CD14-positive monocyte (primary cell): Measurements from ENCODE around the gene IL15. TPM values are rescaled to one million over a fixed set of nuclear protein-coding genes. Genes with fewer than 3 reads are reported as not detected.

Source experiments
- DNase-seq, 3 donors: peaks; one replicate each; pipeline ENCODE4 v3.0.0-alpha.2; 2011 to 2022
- H2AFZ ChIP-seq: 2 replicates; pipeline ENCODE4 v1.6.0; 2012; ENCODE audit warnings: mild to moderate bottlenecking, low read depth, low read length, inconsistent platforms; ENCODE audit not compliant: insufficient read depth, poor library complexity, severe bottlenecking
- H3K27ac ChIP-seq, 2 donors: 1 replicate in 1 of 2; 2 replicates in 1 of 2; pipeline ENCODE4 v1.5.1; 2012 to 2013; ENCODE audit warnings: low read length in 2 of 2, control low read depth in 1 of 2, inconsistent platforms in 1 of 2, low read depth in 1 of 2, mild to moderate bottlenecking in 1 of 2
- H3K27me3 ChIP-seq, 2 donors: one replicate each; pipeline versions ENCODE4 v1.6.0 to v1.6.1; 2011 to 2013; ENCODE audit warnings: low read length in 2 of 2; ENCODE audit not compliant: control insufficient read depth in 2 of 2, insufficient read depth in 2 of 2
- H3K36me3 ChIP-seq, 2 donors: replicated peaks in 1 of 2; 1 replicate in 1 of 2; 2 replicates in 1 of 2; pipeline versions ENCODE4 v1.5.1 to v1.6.1; 2012 to 2013; ENCODE audit warnings: low read length in 2 of 2, control low read depth in 1 of 2, inconsistent platforms in 1 of 2, mild to moderate bottlenecking in 1 of 2; ENCODE audit not compliant: insufficient read depth in 2 of 2, control insufficient read depth in 1 of 2
- H3K4me1 ChIP-seq, 2 donors: 1 replicate in 1 of 2; 2 replicates in 1 of 2; pipeline versions ENCODE4 v1.5.1 to v1.6.1; 2012 to 2013; ENCODE audit warnings: low read length in 2 of 2, control low read depth in 1 of 2, inconsistent platforms in 1 of 2, mild to moderate bottlenecking in 1 of 2, moderate library complexity in 1 of 2; ENCODE audit not compliant: insufficient read depth in 2 of 2, control insufficient read depth in 1 of 2
- H3K4me2 ChIP-seq: replicated peaks from 2 replicates; pipeline ENCODE3; 2012; ENCODE audit warnings: low read length, moderate library complexity, mild to moderate bottlenecking; ENCODE audit not compliant: poor library complexity, severe bottlenecking; ENCODE audit errors: extremely low read depth
- H3K4me3 ChIP-seq, 3 experiments: fragments of 200-600 bp in 1 of 3; sonication (generic) in 1 of 3; replicated peaks in 1 of 3; 1 replicate in 2 of 3; 2 replicates in 1 of 3; pipeline ENCODE4 v1.5.1; 2011 to 2013; ENCODE audit warnings: low read length in 3 of 3, mild to moderate bottlenecking in 3 of 3, control low read depth in 2 of 3, low read depth in 2 of 3, inconsistent platforms in 1 of 3, moderate library complexity in 1 of 3
- H3K79me2 ChIP-seq: 2 replicates; pipeline ENCODE4 v1.6.0; 2012; ENCODE audit warnings: mild to moderate bottlenecking, control low read depth, inconsistent platforms, low read length, moderate library complexity; ENCODE audit not compliant: insufficient read depth
- H3K9ac ChIP-seq: 2 replicates; pipeline ENCODE4 v1.6.0; 2017; ENCODE audit warnings: low read length, mild to moderate bottlenecking; ENCODE audit not compliant: insufficient read depth, poor library complexity, severe bottlenecking
- H3K9me3 ChIP-seq, 2 donors: replicated peaks in 1 of 2; 1 replicate in 1 of 2; 2 replicates in 1 of 2; pipeline versions ENCODE4 v1.5.1 to v1.6.1; 2012 to 2013; ENCODE audit warnings: low read length in 2 of 2, control low read depth in 1 of 2; ENCODE audit not compliant: control insufficient read depth in 1 of 2, insufficient read depth in 1 of 2
- H4K20me1 ChIP-seq: 2 replicates; pipeline ENCODE4 v1.6.0; 2012; ENCODE audit warnings: mild to moderate bottlenecking, low read length, control low read depth, moderate library complexity; ENCODE audit not compliant: insufficient read depth
- H3K27ac Mint-ChIP-seq, 7 donors: one replicate each; pipeline ENCODE4 v1.8.0; 2020; ENCODE audit warnings: mild to moderate bottlenecking in 7 of 7, mixed read lengths in 7 of 7, moderate library complexity in 6 of 7, inconsistent platforms in 2 of 7
- H3K27me3 Mint-ChIP-seq, 3 donors: one replicate each; pipeline ENCODE4 v1.8.0; 2021 to 2022; ENCODE audit warnings: low read depth in 3 of 3, mild to moderate bottlenecking in 3 of 3, mixed read lengths in 3 of 3, moderate library complexity in 3 of 3, inconsistent platforms in 1 of 3
- H3K36me3 Mint-ChIP-seq, 2 donors: one replicate each; pipeline ENCODE4 v1.8.0; 2020; ENCODE audit warnings: mixed read lengths in 2 of 2, inconsistent platforms in 1 of 2, mild to moderate bottlenecking in 1 of 2
- H3K4me1 Mint-ChIP-seq: one replicate; pipeline ENCODE4 v1.8.0; 2020; ENCODE audit warnings: mild to moderate bottlenecking, mixed read lengths
- H3K4me3 Mint-ChIP-seq, 2 donors: one replicate each; pipeline ENCODE4 v1.8.0; 2020; ENCODE audit warnings: mild to moderate bottlenecking in 2 of 2, mixed read lengths in 2 of 2, moderate library complexity in 1 of 2
- H3K9me3 Mint-ChIP-seq, 7 donors: one replicate each; pipeline ENCODE4 v1.8.0; 2020 to 2022; ENCODE audit warnings: mixed read lengths in 7 of 7, mild to moderate bottlenecking in 6 of 7, moderate library complexity in 6 of 7, inconsistent platforms in 2 of 7
- CTCF ChIP-seq: fragments of 200-600 bp; IDR thresholded peaks from one replicate; pipeline ENCODE4 v1.8.0; 2022; ENCODE audit warnings: antibody characterized with exemption, mild to moderate bottlenecking
- WGBS: methylation state at CpG from one replicate; pipeline ENCODE4 v1.1.5; 2013; ENCODE audit warnings: missing lambda C conversion rate; ENCODE audit not compliant: insufficient coverage; 5-methylcytosine and 5-hydroxymethylcytosine counted together
- intact Hi-C, 2 donors: fragments of 100-400 bp; cut with micrococcal nuclease; formaldehyde crosslinking; loops; one replicate each; pipeline versions ENCODE4 v1.15.0 to v1.15.1; 2023
- polyA plus RNA-seq, 3 donors: library from polyadenylated mRNA; depleted of rRNA in 1 of 3; unstranded in 2 of 3; stranded (reverse) in 1 of 3; fragments of 300-500 nt in 2 of 3; fragments of >200 nt in 1 of 3; fragmentation: Illumina TruSeq in 2 of 3; gene quantifications; 1 replicate in 2 of 3; 2 replicates in 1 of 3; pipeline ENCODE4 v1.2.3, GENCODE V29; 2012 to 2021

IL15 gene
- polyA plus RNA-seq, 3 donors, result 22.1 to 34.3 (median 25.7) TPM

DNA sequence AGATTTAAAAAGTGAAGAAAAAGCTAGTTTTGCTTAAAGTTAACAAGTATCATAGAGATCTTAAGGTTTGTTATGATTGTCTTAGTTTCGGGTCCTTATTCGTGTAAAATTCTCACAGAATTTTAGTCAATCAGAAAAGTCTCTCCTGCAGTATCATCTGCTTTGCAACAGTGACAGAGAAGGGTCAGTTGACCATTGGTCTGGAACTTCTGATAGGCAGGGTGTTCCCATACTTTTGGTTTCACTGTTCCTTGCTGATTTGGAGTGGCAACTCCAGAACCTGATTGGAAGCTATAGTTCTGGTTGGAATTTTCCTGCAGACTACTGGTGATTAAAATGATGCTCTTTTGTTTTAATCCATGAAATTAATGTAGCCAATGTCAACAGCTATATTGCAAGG is 1.8 kb downstream of the IL15 start:
- peak overlapping the region in 1 of 3 experiments; percentile 98 for H3K4me3 ChIP-seq
- intact Hi-C loops, result loop anchor here (5.0 to 10.0 kb wide), 4 partner anchors 47 to 416 kb away; partner anchors contain the start of gene ZNF330 (in 1 of the 2)
- H2AFZ ChIP-seq, result no peak overlapping the region
- H3K4me1 ChIP-seq, result peaks cover 41 to 59% of the 10 kb centered on the region in 2 donors
- H3K27me3 ChIP-seq, result peaks cover 0 to 5% of the 10 kb centered on the region in 2 donors
- Mint-ChIP-seq H3K27ac (peak overlapping the region in 3 of 7 donors; percentile 16 to 18 (median 18)), H3K4me1 (peaks cover 56% of the 10 kb centered on the region), H3K9me3 (no peaks in the 10 kb centered on the region), H3K27me3 (peaks cover 0 to 19% (median 13%) of the 10 kb centered on the region in 3 donors), H3K36me3 (peaks cover 5 to 6% of the 10 kb centered on the region in 2 donors), H3K4me3 (peak overlapping the region; percentile 2 to 69)
- H3K9ac ChIP-seq, result no peak overlapping the region
- H3K79me2 ChIP-seq, result peaks cover 5% of the 10 kb centered on the region
- peak overlapping the region; percentile 97 for H3K4me2 ChIP-seq
- H4K20me1 ChIP-seq, result peaks cover 5% of the 10 kb centered on the region
- 100% methylated on average over 1 of the region's 2 CpGs for WGBS
- H3K36me3 ChIP-seq, result no peaks in the 10 kb centered on the region
- no peak for DNase-seq
- H3K27ac ChIP-seq, result no peak overlapping the region
- TF ChIP-seq CTCF, result no peak
- H3K9me3 ChIP-seq, result no peaks in the 10 kb centered on the region

GRCh38 chr4:141640696-141641095 is 4.3 kb downstream of the IL15 start:
- H3K9me3 ChIP-seq, result no peaks in the 10 kb centered on the region
- H3K9ac ChIP-seq, result no peak overlapping the region
- H3K27me3 ChIP-seq, result peaks cover 0 to 2% of the 10 kb centered on the region in 2 donors
- intact Hi-C loops, result no loop called here
- H3K4me3 ChIP-seq, result peak overlapping the region; percentile 24 to 60 (median 42)
- H3K4me3 Mint-ChIP-seq, result peak overlapping the region; percentile 68 to 70
- peaks cover 6 to 10% of the 10 kb centered on the region in 2 donors for H3K36me3 Mint-ChIP-seq
- no peaks in the 10 kb centered on the region for H3K36me3 ChIP-seq
- peaks cover 0 to 13% (median 12%) of the 10 kb centered on the region in 3 donors for H3K27me3 Mint-ChIP-seq
- H4K20me1 ChIP-seq, result peaks cover 18% of the 10 kb centered on the region
- H3K4me2 ChIP-seq, result peak overlapping the region; percentile 64
- TF ChIP-seq CTCF, result no peak
- peaks cover 5% of the 10 kb centered on the region for H3K79me2 ChIP-seq
- peaks cover 39 to 57% of the 10 kb centered on the region in 2 donors for H3K4me1 ChIP-seq
- H3K27ac ChIP-seq, result peak overlapping the region in 1 of 2 donors; percentile 75
- peaks cover 65% of the 10 kb centered on the region for H3K4me1 Mint-ChIP-seq
- H3K27ac Mint-ChIP-seq, result peak overlapping the region; percentile 78 to 91 (median 85)
- peaks cover 0 to 2% (median 0%) of the 10 kb centered on the region in 7 donors for H3K9me3 Mint-ChIP-seq
- DNase-seq, result peak; percentile 25 to 51 (median 36)
- H2AFZ ChIP-seq, result peak overlapping the region; percentile 40
- WGBS, result 0% methylated on average over 2 of the region's 3 CpGs
